Stomach (tissue), 4 donors: ENCODE measurements around the gene BTG2.

ENCODE experiments used
- CTCF ChIP-seq, 7 experiments: fragments of 450-650 bp in 4 of 7; fragments of 200-600 bp in 3 of 7; sonication (generic) in 3 of 7; IDR thresholded peaks; one replicate each; pipeline ENCODE4 v1.5.1; 2016 to 2019; ENCODE audit warnings: antibody characterized with exemption in 7 of 7, control low read depth in 2 of 7, mild to moderate bottlenecking in 1 of 7
- POLR2AphosphoS5 ChIP-seq, 3 donors: sonication (generic); formaldehyde crosslinking; IDR thresholded peaks; one replicate each; pipeline ENCODE4 v1.6.1; 2016; ENCODE audit warnings: antibody characterized with exemption in 3 of 3

GRCh38 chr1:203271962-203272632 lies 33.2 kb upstream of the BTG2 start:
- TF ChIP-seq CTCF (IDR thresholded peaks at IDR 0.05) (no peak), POLR2AphosphoS5 (IDR thresholded peaks at IDR 0.05) (no peak)
